Ishikawa (cell line): Measurements from ENCODE around the gene MED13L.

ENCODE experiments used
- CEBPB ChIP-seq: IDR thresholded peaks from 2 replicates; pipeline ENCODE4 v1.6.1; 2012
- EP300 ChIP-seq: IDR thresholded peaks from 2 replicates; pipeline ENCODE4 v1.6.1; 2012; ENCODE audit warnings: borderline replicate concordance
- FOXM1 ChIP-seq: IDR thresholded peaks from 2 replicates; pipeline ENCODE4 v1.6.1; 2012; ENCODE audit warnings: low read depth, borderline replicate concordance
- MAX ChIP-seq: IDR thresholded peaks from 2 replicates; pipeline ENCODE4 v1.6.1; 2012
- NFIC ChIP-seq: IDR thresholded peaks from 2 replicates; pipeline ENCODE4 v1.6.1; 2012
- RAD21 ChIP-seq: IDR thresholded peaks from 2 replicates; pipeline ENCODE4 v1.6.1; 2012; ENCODE audit warnings: low read depth
- TAF1 ChIP-seq: IDR thresholded peaks from 2 replicates; pipeline ENCODE4 v1.6.1; 2012; ENCODE audit warnings: low read depth, mild to moderate bottlenecking
- TCF12 ChIP-seq: IDR thresholded peaks from 2 replicates; pipeline ENCODE4 v1.6.1; 2012; ENCODE audit warnings: low read depth
- TEAD4 ChIP-seq: IDR thresholded peaks from 2 replicates; pipeline ENCODE4 v1.6.1; 2012
- USF1 ChIP-seq: IDR thresholded peaks from 2 replicates; pipeline ENCODE4 v1.6.1; 2012
- YY1 ChIP-seq: IDR thresholded peaks from 2 replicates; pipeline ENCODE4 v1.6.1; 2012; ENCODE audit warnings: low read depth
- TF ChIP-seq, protein P1 (sequence below): IDR thresholded peaks from 2 replicates; pipeline ENCODE4 v1.6.1; 2012; ENCODE audit warnings: low read depth, mild to moderate bottlenecking

DNA sequence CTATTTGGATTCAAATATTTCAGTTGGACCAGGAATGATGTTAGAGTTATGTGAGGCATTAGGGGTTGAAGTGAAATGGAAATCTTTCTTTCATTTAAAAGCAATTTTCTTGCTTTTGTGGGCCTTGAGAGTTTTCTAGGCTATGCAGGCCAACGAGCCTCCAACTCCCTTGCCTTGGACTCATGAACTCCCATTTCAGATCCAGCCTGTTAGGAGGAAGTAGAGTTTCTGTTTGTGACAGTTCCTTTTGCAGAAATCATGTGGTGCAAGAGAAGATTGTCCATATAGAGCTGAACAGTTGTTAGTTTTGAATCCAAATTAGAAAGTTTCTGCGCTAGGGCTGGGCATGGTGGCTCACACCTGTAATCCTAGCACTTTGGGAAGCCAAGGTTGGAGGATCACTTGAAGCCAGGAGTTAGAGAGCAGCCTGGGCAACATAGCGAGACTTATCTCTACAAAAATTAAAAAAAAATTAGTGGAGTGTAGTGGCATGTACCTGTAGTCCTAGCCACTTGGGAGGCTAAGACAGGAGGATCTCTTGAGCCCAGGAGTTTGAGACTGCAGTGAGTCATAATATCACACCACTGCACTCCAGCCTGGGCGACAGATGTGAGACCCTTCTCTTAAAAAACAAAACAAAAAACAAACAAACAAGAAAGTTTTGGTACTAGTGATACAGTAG lies 47.3 kb upstream of the MED13L start:
- TF ChIP-seq NFIC (no peak), YY1 (no peak), EP300 (no peak), MAX (no peak), USF1 (no peak), CEBPB (no peak), TEAD4 (no peak), RAD21 (no peak), TCF12 (no peak), FOXM1 (no peak), TAF1 (no peak)
- TF ChIP-seq, protein P1, sequence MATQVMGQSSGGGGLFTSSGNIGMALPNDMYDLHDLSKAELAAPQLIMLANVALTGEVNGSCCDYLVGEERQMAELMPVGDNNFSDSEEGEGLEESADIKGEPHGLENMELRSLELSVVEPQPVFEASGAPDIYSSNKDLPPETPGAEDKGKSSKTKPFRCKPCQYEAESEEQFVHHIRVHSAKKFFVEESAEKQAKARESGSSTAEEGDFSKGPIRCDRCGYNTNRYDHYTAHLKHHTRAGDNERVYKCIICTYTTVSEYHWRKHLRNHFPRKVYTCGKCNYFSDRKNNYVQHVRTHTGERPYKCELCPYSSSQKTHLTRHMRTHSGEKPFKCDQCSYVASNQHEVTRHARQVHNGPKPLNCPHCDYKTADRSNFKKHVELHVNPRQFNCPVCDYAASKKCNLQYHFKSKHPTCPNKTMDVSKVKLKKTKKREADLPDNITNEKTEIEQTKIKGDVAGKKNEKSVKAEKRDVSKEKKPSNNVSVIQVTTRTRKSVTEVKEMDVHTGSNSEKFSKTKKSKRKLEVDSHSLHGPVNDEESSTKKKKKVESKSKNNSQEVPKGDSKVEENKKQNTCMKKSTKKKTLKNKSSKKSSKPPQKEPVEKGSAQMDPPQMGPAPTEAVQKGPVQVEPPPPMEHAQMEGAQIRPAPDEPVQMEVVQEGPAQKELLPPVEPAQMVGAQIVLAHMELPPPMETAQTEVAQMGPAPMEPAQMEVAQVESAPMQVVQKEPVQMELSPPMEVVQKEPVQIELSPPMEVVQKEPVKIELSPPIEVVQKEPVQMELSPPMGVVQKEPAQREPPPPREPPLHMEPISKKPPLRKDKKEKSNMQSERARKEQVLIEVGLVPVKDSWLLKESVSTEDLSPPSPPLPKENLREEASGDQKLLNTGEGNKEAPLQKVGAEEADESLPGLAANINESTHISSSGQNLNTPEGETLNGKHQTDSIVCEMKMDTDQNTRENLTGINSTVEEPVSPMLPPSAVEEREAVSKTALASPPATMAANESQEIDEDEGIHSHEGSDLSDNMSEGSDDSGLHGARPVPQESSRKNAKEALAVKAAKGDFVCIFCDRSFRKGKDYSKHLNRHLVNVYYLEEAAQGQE: no peak
